ENCODE measurements around the gene ZNF764.

DNA sequence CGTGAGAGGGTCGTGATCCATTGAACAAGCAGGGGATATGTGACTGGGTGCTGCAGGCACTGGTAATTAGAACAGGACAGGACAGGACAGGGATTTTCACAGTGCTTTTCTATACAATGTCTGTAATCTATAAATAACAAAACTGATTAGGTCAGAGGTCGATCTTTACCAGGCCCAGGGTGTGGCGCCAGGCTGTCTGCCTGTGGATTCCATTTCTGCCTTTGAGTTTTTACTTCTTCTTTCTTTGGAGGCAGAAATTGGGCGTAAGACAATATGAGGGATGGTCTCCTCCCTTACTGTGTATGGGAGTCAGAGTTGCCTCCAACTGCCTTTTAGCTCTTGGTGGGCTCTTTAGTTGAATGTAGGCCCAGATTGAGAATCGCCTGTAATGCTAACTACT is 1.5 kb upstream of the ZNF764 start:
- TF ChIP-seq, protein P1, sequence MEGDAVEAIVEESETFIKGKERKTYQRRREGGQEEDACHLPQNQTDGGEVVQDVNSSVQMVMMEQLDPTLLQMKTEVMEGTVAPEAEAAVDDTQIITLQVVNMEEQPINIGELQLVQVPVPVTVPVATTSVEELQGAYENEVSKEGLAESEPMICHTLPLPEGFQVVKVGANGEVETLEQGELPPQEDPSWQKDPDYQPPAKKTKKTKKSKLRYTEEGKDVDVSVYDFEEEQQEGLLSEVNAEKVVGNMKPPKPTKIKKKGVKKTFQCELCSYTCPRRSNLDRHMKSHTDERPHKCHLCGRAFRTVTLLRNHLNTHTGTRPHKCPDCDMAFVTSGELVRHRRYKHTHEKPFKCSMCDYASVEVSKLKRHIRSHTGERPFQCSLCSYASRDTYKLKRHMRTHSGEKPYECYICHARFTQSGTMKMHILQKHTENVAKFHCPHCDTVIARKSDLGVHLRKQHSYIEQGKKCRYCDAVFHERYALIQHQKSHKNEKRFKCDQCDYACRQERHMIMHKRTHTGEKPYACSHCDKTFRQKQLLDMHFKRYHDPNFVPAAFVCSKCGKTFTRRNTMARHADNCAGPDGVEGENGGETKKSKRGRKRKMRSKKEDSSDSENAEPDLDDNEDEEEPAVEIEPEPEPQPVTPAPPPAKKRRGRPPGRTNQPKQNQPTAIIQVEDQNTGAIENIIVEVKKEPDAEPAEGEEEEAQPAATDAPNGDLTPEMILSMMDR (IDR thresholded peaks at IDR 0.05), result no peak
- no peak for TF ChIP-seq POLR2A (IDR thresholded peaks at IDR 0.05)

Data from heart left ventricle (tissue), 13 donors.